ENCODE data around the gene SLC25A12.

- TF ChIP-seq POLR2AphosphoS5 (IDR thresholded peaks at IDR 0.05) (no peak), POLR2A (IDR thresholded peaks at IDR 0.05) (no peak)
Measured at GRCh38 chr2:171930385-171930784, 36.3 kb upstream of the SLC25A12 start.

Data from sigmoid colon (tissue), 4 donors.